ENCODE data around the gene TH.
"Not testable (repeated sequence)": the region's sequence is repeated elsewhere in the genome, so short reads cannot be mapped to it uniquely, and the experiment has no call there.

The TH gene

GRCh38 chr11:2182075-2182474 is 10.5 kb upstream of the TH start:
- DNase-seq (ENCODE audit: insufficient read length) (no peak), FAIRE-seq (no peak)
- TF ChIP-seq POLR2AphosphoS5 (IDR thresholded peaks at IDR 0.05; ENCODE audit: low read depth, low read length) (no peak), POLR2A (IDR thresholded peaks at IDR 0.05; ENCODE audit: low read depth, low read length) (no peak), TAF1 (IDR thresholded peaks at IDR 0.05; ENCODE audit: borderline replicate concordance, low read depth, low read length) (no peak)

GRCh38 chr11:2180789-2181370 is 9.3 kb upstream of the TH start:
- FAIRE-seq, result no peak
- TF ChIP-seq TAF1 (IDR thresholded peaks at IDR 0.05; ENCODE audit: borderline replicate concordance, low read depth, low read length), result no peak
- TF ChIP-seq POLR2AphosphoS5 (IDR thresholded peaks at IDR 0.05; ENCODE audit: low read depth, low read length), result no peak
- TF ChIP-seq POLR2A (IDR thresholded peaks at IDR 0.05; ENCODE audit: low read depth, low read length), result no peak
- no peak for DNase-seq (ENCODE audit: insufficient read length)

- FAIRE-seq, result no peak
- TF ChIP-seq POLR2AphosphoS5 (IDR thresholded peaks at IDR 0.05; ENCODE audit: low read depth, low read length) (no peak), TAF1 (IDR thresholded peaks at IDR 0.05; ENCODE audit: borderline replicate concordance, low read depth, low read length) (no peak)
- no peak for DNase-seq (ENCODE audit: insufficient read length)
Observed at GRCh38 chr11:2180347-2180746, 8.7 kb upstream of the TH start.

GRCh38 chr11:2179516-2179915 is 7.9 kb upstream of the TH start:
- TF ChIP-seq POLR2A (IDR thresholded peaks at IDR 0.05; ENCODE audit: low read depth, low read length) (no peak), POLR2AphosphoS5 (IDR thresholded peaks at IDR 0.05; ENCODE audit: low read depth, low read length) (no peak), TAF1 (IDR thresholded peaks at IDR 0.05; ENCODE audit: borderline replicate concordance, low read depth, low read length) (no peak)
- DNase-seq (ENCODE audit: insufficient read length) (no peak), FAIRE-seq (no peak)

- TF ChIP-seq TAF1 (IDR thresholded peaks at IDR 0.05; ENCODE audit: borderline replicate concordance, low read depth, low read length) (no peak), POLR2A (IDR thresholded peaks at IDR 0.05; ENCODE audit: low read depth, low read length) (no peak), POLR2AphosphoS5 (IDR thresholded peaks at IDR 0.05; ENCODE audit: low read depth, low read length) (no peak)
- DNase-seq (ENCODE audit: insufficient read length) (no peak), FAIRE-seq (no peak)
Observed at GRCh38 chr11:2178906-2179494, 7.4 kb upstream of the TH start.

- peak; percentile 30 for FAIRE-seq
- DNase-seq (ENCODE audit: insufficient read length), result not testable (repeated sequence)
Observed at GRCh38 chr11:2178055-2178773, 6.6 kb upstream of the TH start.

DNA sequence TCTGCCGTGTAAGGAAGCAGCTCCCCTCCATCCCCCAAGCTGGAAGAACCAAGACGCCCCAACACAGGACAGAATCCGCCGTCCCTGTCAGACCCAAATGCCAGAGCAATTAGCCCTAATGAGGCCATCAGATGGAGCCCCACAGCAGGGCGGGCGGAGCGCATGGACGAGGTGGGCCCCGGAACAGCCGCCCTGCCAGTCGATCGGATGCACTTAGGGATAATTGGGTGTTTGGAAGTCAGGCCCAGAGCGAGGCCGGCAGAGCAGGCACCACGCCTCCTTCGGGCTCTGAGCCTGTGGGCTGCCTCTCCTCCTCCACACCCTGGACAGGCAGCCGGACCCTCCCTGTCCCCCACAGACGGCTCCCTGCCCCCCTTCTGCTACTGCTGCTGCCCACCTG is 5.5 kb upstream of the TH start:
- TF ChIP-seq POLR2AphosphoS5 (IDR thresholded peaks at IDR 0.05; ENCODE audit: low read depth, low read length) (no peak), POLR2A (IDR thresholded peaks at IDR 0.05; ENCODE audit: low read depth, low read length) (no peak), TAF1 (IDR thresholded peaks at IDR 0.05; ENCODE audit: borderline replicate concordance, low read depth, low read length) (no peak)
- FAIRE-seq (no peak), DNase-seq (ENCODE audit: insufficient read length) (no peak)

- no peak for DNase-seq (ENCODE audit: insufficient read length)
- TF ChIP-seq TAF1 (IDR thresholded peaks at IDR 0.05; ENCODE audit: borderline replicate concordance, low read depth, low read length), result no peak
- no peak for TF ChIP-seq POLR2AphosphoS5 (IDR thresholded peaks at IDR 0.05; ENCODE audit: low read depth, low read length)
- TF ChIP-seq POLR2A (IDR thresholded peaks at IDR 0.05; ENCODE audit: low read depth, low read length), result no peak
- no peak for FAIRE-seq
Observed at GRCh38 chr11:2176389-2176900, 4.8 kb upstream of the TH start.

DNA sequence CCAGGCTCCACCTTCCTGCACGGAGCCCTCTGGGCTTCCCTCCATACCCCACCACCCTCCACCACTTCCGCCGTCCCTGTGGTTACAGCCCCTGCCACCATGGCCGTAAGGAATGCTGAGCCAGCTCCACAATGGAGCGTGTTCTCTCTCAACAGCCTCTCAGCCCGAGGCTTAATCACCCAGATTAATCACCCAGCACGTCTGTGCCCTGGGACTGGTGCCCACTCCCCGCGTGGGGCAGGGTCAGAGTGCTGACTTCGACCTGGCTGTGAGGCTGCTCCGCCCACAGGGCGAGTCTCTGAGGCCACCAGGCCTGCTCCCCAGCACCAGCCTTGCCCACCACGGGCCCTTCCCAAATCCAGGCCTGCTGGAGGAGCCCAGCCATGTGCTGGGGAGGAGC is 4.0 kb upstream of the TH start:
- no peak for FAIRE-seq
- no peak for DNase-seq (ENCODE audit: insufficient read length)

DNA sequence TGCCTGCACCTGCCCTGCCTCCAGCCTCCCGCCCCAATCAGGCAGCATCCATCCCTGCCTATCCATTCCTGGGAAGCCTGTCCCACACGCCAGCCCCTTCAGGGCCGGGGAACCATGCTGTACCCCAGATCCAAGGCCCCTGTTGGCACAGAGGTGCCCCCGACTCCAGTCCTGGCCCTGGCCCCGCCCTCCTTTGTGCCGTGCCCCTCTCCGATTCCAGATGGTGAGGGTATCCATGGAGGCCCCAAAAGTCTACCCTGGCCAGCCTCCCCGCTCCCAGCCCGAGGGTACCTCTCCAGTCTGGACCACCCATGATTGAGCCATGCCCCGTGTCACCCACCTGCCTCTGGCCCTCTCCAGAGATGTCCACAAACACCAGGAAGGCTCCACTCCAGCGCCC is 2.7 kb upstream of the TH start:
- TF ChIP-seq POLR2AphosphoS5 (IDR thresholded peaks at IDR 0.05; ENCODE audit: low read depth, low read length), result no peak
- no peak for TF ChIP-seq POLR2A (IDR thresholded peaks at IDR 0.05; ENCODE audit: low read depth, low read length)
- TF ChIP-seq TAF1 (IDR thresholded peaks at IDR 0.05; ENCODE audit: borderline replicate concordance, low read depth, low read length), result no peak
- FAIRE-seq, result no peak
- DNase-seq (ENCODE audit: insufficient read length), result no peak

More for the DNA sequence above, 4.0 kb upstream of the TH start:
- TF ChIP-seq POLR2A (IDR thresholded peaks at IDR 0.05; ENCODE audit: low read depth, low read length), result no peak
- TF ChIP-seq TAF1 (IDR thresholded peaks at IDR 0.05; ENCODE audit: borderline replicate concordance, low read depth, low read length), result no peak
- TF ChIP-seq POLR2AphosphoS5 (IDR thresholded peaks at IDR 0.05; ENCODE audit: low read depth, low read length), result no peak

- no peak for TF ChIP-seq TAF1 (IDR thresholded peaks at IDR 0.05; ENCODE audit: borderline replicate concordance, low read depth, low read length)
- TF ChIP-seq POLR2A (IDR thresholded peaks at IDR 0.05; ENCODE audit: low read depth, low read length), result no peak
- TF ChIP-seq POLR2AphosphoS5 (IDR thresholded peaks at IDR 0.05; ENCODE audit: low read depth, low read length), result no peak
- no peak for FAIRE-seq
Observed at GRCh38 chr11:2173761-2174160, 2.1 kb upstream of the TH start.

GRCh38 chr11:2173150-2173693 is 1.6 kb upstream of the TH start:
- TF ChIP-seq POLR2A (IDR thresholded peaks at IDR 0.05; ENCODE audit: low read depth, low read length), result no peak
- no peak for TF ChIP-seq POLR2AphosphoS5 (IDR thresholded peaks at IDR 0.05; ENCODE audit: low read depth, low read length)
- no peak for TF ChIP-seq TAF1 (IDR thresholded peaks at IDR 0.05; ENCODE audit: borderline replicate concordance, low read depth, low read length)
- DNase-seq (ENCODE audit: insufficient read length) (no peak), FAIRE-seq (no peak)

More at GRCh38 chr11:2173761-2174160, 2.1 kb upstream of the TH start:
- no peak for DNase-seq (ENCODE audit: insufficient read length)
